PC-9 (cell line): ENCODE results near the gene CHST12.

Experiments used
- CTCF ChIP-seq: fragments of 200-600 bp; sonication (generic); conservative IDR thresholded peaks from 2 replicates; pipeline ENCODE4 v1.6.1; 2017; ENCODE audit warnings: mixed run types, antibody characterized with exemption, mild to moderate bottlenecking, moderate library complexity
- EZH2 ChIP-seq: fragments of 200-600 bp; sonication (generic); IDR thresholded peaks from 2 replicates; pipeline ENCODE4 v1.8.0; 2017; ENCODE audit warnings: antibody characterized with exemption, low read depth

DNA sequence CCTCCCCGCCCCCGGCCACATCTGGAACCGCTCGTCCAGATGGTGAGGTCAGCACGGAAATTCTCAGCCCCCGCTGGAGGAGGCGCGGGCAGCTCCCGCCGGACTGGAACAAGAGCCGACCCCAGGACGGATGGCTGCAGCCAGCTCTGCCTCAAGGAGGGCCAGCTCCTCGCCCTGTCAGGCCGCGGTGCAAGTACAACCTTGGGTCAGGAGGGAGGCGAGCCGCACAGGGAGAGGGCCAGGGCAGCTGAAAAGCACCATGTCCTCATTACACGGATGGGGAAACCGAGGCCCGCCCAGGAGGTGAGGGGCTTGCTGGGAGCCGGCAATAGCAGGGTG lies 76.6 kb downstream of the CHST12 start:
- TF ChIP-seq CTCF (no peak), EZH2 (no peak)
